Keratinocyte (primary cell): ENCODE measurements around the gene APMAP. TPM values are rescaled to one million over a fixed set of nuclear protein-coding genes. Genes with fewer than 3 reads are reported as not detected.

ENCODE experiments used
- DNase-seq: peaks from one replicate; pipeline ENCODE4 v3.0.0-alpha.2; 2011; ENCODE audit warnings: low read depth, missing footprints, low spot score
- FAIRE-seq: peaks from 2 replicates; lab custom pipeline; 2011; peaks lifted over from hg19 to GRCh38; lab: Jason Lieb, UNC
- H2AFZ ChIP-seq: 2 replicates; pipeline ENCODE4 v1.6.0; 2012; ENCODE audit warnings: low read length, control low read depth, inconsistent platforms; ENCODE audit not compliant: control insufficient read depth
- H3K27ac ChIP-seq: 2 replicates; pipeline ENCODE4 v1.5.1; 2011; ENCODE audit warnings: low read length; ENCODE audit not compliant: control insufficient read depth, insufficient read depth
- H3K27me3 ChIP-seq: 3 replicates; pipeline ENCODE4 v1.6.0; 2011; ENCODE audit warnings: low read length; ENCODE audit not compliant: control insufficient read depth, insufficient read depth; ENCODE audit errors: extremely low read depth
- H3K36me3 ChIP-seq, 2 experiments: 2 replicates in 1 of 2; 3 replicates in 1 of 2; pipeline ENCODE4 v1.5.1; 2011; ENCODE audit warnings: low read length in 2 of 2, mild to moderate bottlenecking in 1 of 2; ENCODE audit not compliant: control insufficient read depth in 2 of 2, insufficient read depth in 2 of 2; ENCODE audit errors: extremely low read depth in 1 of 2
- H3K4me1 ChIP-seq: 3 replicates; pipeline ENCODE4 v1.5.1; 2011; ENCODE audit warnings: low read length; ENCODE audit not compliant: control insufficient read depth, insufficient read depth; ENCODE audit errors: extremely low read depth
- H3K4me2 ChIP-seq: 3 replicates; pipeline ENCODE4 v1.6.0; 2011; ENCODE audit warnings: low read depth, low read length; ENCODE audit not compliant: control insufficient read depth, insufficient read depth; ENCODE audit errors: extremely low read depth
- H3K4me3 ChIP-seq, 3 experiments: fragments of 200-600 bp in 1 of 3; sonication (generic) in 1 of 3; 2 replicates in 2 of 3; 3 replicates in 1 of 3; pipeline ENCODE4 v1.5.1; 2011 to 2016; ENCODE audit warnings: low read length in 3 of 3, mild to moderate bottlenecking in 3 of 3, control low read depth in 2 of 3, inconsistent platforms in 1 of 3, low read depth in 1 of 3, mixed read lengths in 1 of 3, mixed run types in 1 of 3, moderate library complexity in 1 of 3; ENCODE audit not compliant: control insufficient read depth in 2 of 3, insufficient read depth in 2 of 3; ENCODE audit errors: extremely low read depth in 1 of 3
- H3K79me2 ChIP-seq: 2 replicates; pipeline ENCODE4 v1.6.0; 2012; ENCODE audit warnings: low read length; ENCODE audit not compliant: control insufficient read depth, insufficient read depth
- H3K9ac ChIP-seq: 3 replicates; pipeline ENCODE4 v1.6.0; 2011; ENCODE audit warnings: low read length; ENCODE audit not compliant: control insufficient read depth, insufficient read depth; ENCODE audit errors: extremely low read depth
- H3K9me1 ChIP-seq: 3 replicates; pipeline ENCODE4 v1.6.0; 2011; ENCODE audit warnings: low read length; ENCODE audit not compliant: control insufficient read depth, insufficient read depth; ENCODE audit errors: extremely low read depth
- H3K9me3 ChIP-seq: 2 replicates; pipeline ENCODE4 v1.5.1; 2012; ENCODE audit warnings: low read depth, low read length; ENCODE audit not compliant: control insufficient read depth
- H4K20me1 ChIP-seq: 3 replicates; pipeline ENCODE4 v1.6.0; 2011; ENCODE audit warnings: low read length; ENCODE audit not compliant: control insufficient read depth, insufficient read depth; ENCODE audit errors: extremely low read depth
- EZH2 ChIP-seq: IDR thresholded peaks from one replicate; pipeline ENCODE4 v1.6.1; 2012; ENCODE audit warnings: inconsistent platforms, mild to moderate bottlenecking, low read length, moderate library complexity
- dilution Hi-C: fragments of 300-500 bp; cut with MboI; formaldehyde crosslinking; loops from one replicate; pipeline ENCODE4 v1.7.0; 2020; ENCODE audit warnings: low sequenced_read_pairs; ENCODE audit not compliant: extremely low pct_ligation_motif_present
- polyA plus RNA-seq, 5 experiments: library from polyadenylated mRNA; depleted of rRNA in 3 of 5; stranded (reverse) in 3 of 5; stranded (forward) in 1 of 5; unstranded in 1 of 5; fragments of >200 nt; gene quantifications; 1 replicate in 1 of 5; 2 replicates in 3 of 5; 3 replicates in 1 of 5; pipeline versions ENCODE4 v1.2.1 to v1.2.3, GENCODE V29; 2011 to 2012; ENCODE audit warnings: missing spikeins in 2 of 5, low read depth in 1 of 5, low replicate concordance in 1 of 5
- TF ChIP-seq, protein P1 (sequence below), 3 experiments: IDR thresholded peaks in 1 of 3; conservative IDR thresholded peaks in 1 of 3; optimal IDR thresholded peaks in 1 of 3; 2 replicates in 2 of 3; 3 replicates in 1 of 3; pipeline versions ENCODE3 to v1.5.1; 2011; ENCODE audit warnings: low read length in 3 of 3, mild to moderate bottlenecking in 3 of 3, moderate library complexity in 2 of 3, control low read depth in 1 of 3, inconsistent platforms in 1 of 3; ENCODE audit not compliant: insufficient read depth in 2 of 3; ENCODE audit errors: extremely low read depth in 1 of 3

The APMAP gene
- polyA plus RNA-seq, 1 donor (not counting 4 experiments of a cell fraction or from before 2014, with no cell fraction given) = 48.9 TPM

DNA sequence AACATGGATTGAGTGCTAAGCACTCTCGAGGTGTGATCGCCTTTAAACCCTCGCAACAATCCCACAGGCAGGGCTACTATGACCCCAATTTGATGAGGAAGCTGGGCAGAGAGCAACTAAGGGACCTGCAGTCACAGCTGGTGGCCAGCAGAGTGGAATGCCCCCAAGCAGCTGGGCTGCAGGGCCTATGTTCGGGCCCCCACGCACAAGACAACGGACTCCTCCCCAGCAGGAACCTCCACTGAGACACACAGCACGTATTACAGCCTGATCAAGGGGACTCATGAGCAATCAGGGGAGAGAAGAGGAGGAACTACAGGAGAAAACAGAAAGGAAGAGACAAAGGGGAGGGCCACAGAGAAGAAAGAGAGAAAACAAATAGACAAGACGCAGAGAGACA lies 21.8 kb downstream of the APMAP start:
- no peaks in the 10 kb centered on the region for H3K9me1 ChIP-seq
- peaks cover 14 to 39% of the 10 kb centered on the region in 2 experiments for H3K36me3 ChIP-seq
- no peak overlapping the region for H3K4me2 ChIP-seq
- no peak for FAIRE-seq
- H3K4me1 ChIP-seq = no peaks in the 10 kb centered on the region
- DNase-seq = no peak
- no peaks in the 10 kb centered on the region for H4K20me1 ChIP-seq
- TF ChIP-seq, protein P1, sequence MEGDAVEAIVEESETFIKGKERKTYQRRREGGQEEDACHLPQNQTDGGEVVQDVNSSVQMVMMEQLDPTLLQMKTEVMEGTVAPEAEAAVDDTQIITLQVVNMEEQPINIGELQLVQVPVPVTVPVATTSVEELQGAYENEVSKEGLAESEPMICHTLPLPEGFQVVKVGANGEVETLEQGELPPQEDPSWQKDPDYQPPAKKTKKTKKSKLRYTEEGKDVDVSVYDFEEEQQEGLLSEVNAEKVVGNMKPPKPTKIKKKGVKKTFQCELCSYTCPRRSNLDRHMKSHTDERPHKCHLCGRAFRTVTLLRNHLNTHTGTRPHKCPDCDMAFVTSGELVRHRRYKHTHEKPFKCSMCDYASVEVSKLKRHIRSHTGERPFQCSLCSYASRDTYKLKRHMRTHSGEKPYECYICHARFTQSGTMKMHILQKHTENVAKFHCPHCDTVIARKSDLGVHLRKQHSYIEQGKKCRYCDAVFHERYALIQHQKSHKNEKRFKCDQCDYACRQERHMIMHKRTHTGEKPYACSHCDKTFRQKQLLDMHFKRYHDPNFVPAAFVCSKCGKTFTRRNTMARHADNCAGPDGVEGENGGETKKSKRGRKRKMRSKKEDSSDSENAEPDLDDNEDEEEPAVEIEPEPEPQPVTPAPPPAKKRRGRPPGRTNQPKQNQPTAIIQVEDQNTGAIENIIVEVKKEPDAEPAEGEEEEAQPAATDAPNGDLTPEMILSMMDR (optimal IDR thresholded peaks at IDR 0.05 in 1 of 3, IDR thresholded peaks at IDR 0.05 in 1 of 3, conservative IDR thresholded peaks at IDR 0.05 in 1 of 3; ENCODE audit: extremely low read depth in 1 of 3, insufficient read depth in 2 of 3, low read length in 3 of 3) = no peak
- TF ChIP-seq EZH2 = no peak
- H3K9ac ChIP-seq = no peak overlapping the region
- dilution Hi-C loops = no loop called here
- H3K4me3 ChIP-seq = no peak overlapping the region
- no peaks in the 10 kb centered on the region for H3K27me3 ChIP-seq
- no peak overlapping the region for H2AFZ ChIP-seq
- no peaks in the 10 kb centered on the region for H3K79me2 ChIP-seq
- no peaks in the 10 kb centered on the region for H3K9me3 ChIP-seq
- H3K27ac ChIP-seq = no peak overlapping the region

DNA sequence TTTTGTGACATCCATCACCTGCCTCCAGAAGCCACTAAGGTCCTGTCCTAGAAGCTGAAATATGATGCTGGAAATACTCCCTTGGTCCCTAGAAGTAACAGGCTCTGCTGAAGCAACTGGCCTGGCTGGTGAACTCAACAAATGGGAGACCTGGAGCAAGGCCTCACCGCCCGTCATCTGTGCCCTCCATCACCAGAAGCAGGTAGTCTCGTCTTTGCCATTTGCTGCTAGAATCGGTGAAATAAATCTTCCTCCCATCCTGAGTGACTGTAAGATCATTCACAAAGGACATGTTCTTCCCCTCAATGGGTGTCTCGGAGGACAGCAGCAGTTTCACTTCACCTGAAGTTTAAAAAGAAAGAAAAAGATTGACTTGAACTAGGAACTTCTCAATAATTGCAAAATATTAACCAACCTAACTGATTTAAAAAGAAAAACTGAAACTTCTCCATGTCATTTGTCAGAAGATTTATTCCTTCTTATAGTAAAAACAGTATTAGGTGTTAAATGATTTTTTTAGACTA lies 22.5 kb downstream of the APMAP start:
- Histone ChIP-seq H3K9me3 (no peaks in the 10 kb centered on the region), H3K79me2 (no peaks in the 10 kb centered on the region), H3K27me3 (no peaks in the 10 kb centered on the region), H3K36me3 (peaks cover 17 to 43% of the 10 kb centered on the region in 2 experiments), H4K20me1 (no peaks in the 10 kb centered on the region), H3K4me2 (no peak overlapping the region), H3K27ac (no peak overlapping the region), H3K9me1 (no peaks in the 10 kb centered on the region), H3K4me1 (no peaks in the 10 kb centered on the region), H3K9ac (no peak overlapping the region), H3K4me3 (no peak overlapping the region), H2AFZ (no peak overlapping the region)
- no peak for FAIRE-seq
- DNase-seq = no peak
- dilution Hi-C loops = no loop called here
- TF ChIP-seq, protein P1 (optimal IDR thresholded peaks at IDR 0.05 in 1 of 3, IDR thresholded peaks at IDR 0.05 in 1 of 3, conservative IDR thresholded peaks at IDR 0.05 in 1 of 3; ENCODE audit: extremely low read depth in 1 of 3, insufficient read depth in 2 of 3, low read length in 3 of 3) = no peak
- no peak for TF ChIP-seq EZH2
